Esophagus muscularis mucosa (tissue), 4 donors: ENCODE measurements around the gene ZNHIT6.

Experiments used
- EP300 ChIP-seq: sonication (generic); formaldehyde crosslinking; IDR thresholded peaks from one replicate; pipeline ENCODE4 v1.6.1; 2017; ENCODE audit warnings: antibody characterized with exemption
- POLR2A ChIP-seq: fragments of 450-650 bp; IDR thresholded peaks from one replicate; pipeline ENCODE4 v1.6.1; 2017; ENCODE audit warnings: antibody characterized with exemption, moderate library complexity, mild to moderate bottlenecking, low read depth
- POLR2AphosphoS5 ChIP-seq, 2 donors: sonication (generic); formaldehyde crosslinking; IDR thresholded peaks; one replicate each; pipeline ENCODE4 v1.6.1; 2017; ENCODE audit warnings: antibody characterized with exemption in 2 of 2
- TF ChIP-seq, protein P1 (sequence below), 3 experiments: fragments of 200-600 bp in 2 of 3; fragments of 450-650 bp in 1 of 3; sonication (generic) in 2 of 3; IDR thresholded peaks; one replicate each; pipeline ENCODE4 v1.5.1; 2017 to 2019; ENCODE audit warnings: antibody characterized with exemption in 3 of 3, mild to moderate bottlenecking in 2 of 3, moderate library complexity in 1 of 3

DNA sequence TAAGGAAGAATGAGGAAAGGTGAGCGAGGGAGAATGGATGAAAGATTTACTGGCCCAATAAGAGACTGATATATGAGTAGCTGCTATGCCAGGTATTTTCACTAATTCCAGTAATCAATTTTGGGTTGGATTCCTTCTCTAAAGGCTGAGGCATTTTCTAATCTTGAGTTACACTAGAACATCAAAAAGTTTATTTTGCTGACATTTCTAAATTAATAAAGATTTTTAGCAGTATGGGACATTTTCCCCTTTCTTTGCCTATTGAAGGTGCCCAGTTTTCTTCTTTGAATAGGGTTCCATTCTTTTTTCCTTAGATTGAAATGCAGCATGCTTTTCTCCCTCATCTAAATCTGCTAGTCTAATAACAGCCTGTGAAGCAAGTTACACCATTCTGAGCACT is 52.9 kb downstream of the ZNHIT6 start:
- TF ChIP-seq, protein P1, sequence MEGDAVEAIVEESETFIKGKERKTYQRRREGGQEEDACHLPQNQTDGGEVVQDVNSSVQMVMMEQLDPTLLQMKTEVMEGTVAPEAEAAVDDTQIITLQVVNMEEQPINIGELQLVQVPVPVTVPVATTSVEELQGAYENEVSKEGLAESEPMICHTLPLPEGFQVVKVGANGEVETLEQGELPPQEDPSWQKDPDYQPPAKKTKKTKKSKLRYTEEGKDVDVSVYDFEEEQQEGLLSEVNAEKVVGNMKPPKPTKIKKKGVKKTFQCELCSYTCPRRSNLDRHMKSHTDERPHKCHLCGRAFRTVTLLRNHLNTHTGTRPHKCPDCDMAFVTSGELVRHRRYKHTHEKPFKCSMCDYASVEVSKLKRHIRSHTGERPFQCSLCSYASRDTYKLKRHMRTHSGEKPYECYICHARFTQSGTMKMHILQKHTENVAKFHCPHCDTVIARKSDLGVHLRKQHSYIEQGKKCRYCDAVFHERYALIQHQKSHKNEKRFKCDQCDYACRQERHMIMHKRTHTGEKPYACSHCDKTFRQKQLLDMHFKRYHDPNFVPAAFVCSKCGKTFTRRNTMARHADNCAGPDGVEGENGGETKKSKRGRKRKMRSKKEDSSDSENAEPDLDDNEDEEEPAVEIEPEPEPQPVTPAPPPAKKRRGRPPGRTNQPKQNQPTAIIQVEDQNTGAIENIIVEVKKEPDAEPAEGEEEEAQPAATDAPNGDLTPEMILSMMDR (IDR thresholded peaks at IDR 0.05) = no peak
- TF ChIP-seq POLR2AphosphoS5 (IDR thresholded peaks at IDR 0.05) (no peak), POLR2A (no peak), EP300 (no peak)
